ENCODE results near the gene IDUA.

Gene IDUA

DNA sequence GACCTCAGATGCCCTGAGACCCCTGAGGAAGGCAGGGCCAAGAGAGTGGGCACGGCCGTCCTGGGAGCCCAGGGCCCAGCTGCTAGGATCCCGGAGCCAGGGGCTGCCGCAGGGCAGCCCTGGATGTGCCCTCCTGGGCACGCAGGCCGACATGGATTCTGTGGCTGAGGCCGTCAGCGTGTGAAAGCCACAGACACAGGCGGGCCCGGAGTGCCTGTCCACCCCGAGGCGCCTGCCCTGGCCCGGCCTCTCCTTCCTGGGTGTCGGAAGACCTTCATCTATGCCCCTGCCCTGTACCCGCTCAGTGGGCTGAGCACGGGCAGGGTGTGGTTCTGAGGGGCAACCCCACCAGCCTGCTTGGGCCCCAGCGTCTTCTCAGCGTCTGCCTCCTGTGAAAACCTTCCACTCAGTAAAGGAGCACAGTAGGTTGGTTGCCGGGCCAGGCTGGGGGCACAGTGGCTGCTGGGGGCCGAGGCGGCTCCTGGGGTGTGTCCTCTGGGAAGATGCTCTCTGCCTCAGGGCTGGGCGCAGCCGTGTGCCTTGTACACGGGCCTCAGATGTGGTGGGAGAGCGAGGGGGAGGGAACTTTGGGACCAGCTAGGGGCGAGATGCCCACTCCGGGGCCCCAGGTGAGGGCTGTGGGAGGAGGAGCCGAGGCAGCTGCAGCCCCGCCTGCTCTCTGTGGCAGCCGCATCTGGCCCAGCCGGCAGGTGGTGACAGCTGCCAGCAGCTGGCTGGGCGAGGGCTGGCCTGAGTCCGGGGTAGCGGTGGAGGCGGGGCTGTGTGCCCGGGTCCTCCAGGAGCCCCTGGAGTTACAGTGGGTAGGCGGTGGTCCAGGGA, 45.3 kb downstream of the IDUA start:
- no peak for DNase-seq

DNA sequence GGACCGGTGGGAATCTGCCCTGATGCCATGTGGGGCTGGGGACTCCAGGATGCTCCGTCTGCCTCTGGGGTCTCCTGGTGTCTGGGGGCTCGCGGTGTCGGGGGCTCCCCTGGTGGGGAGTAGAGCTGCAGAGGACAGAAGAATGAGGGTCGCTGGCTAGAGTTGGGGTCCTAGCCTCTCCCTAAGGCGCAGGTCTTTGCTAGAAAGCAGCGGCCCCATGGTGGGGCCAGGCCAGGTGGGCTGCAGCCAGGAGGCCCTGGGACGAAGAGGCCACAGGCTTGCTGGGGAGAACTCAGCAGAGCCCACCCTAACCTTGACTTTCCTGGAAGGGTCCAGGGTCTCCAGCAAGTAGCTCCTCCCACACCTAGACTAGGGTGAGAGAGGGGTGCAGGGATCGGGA, 46.0 kb downstream of the IDUA start:
- DNase-seq = no peak

DNA sequence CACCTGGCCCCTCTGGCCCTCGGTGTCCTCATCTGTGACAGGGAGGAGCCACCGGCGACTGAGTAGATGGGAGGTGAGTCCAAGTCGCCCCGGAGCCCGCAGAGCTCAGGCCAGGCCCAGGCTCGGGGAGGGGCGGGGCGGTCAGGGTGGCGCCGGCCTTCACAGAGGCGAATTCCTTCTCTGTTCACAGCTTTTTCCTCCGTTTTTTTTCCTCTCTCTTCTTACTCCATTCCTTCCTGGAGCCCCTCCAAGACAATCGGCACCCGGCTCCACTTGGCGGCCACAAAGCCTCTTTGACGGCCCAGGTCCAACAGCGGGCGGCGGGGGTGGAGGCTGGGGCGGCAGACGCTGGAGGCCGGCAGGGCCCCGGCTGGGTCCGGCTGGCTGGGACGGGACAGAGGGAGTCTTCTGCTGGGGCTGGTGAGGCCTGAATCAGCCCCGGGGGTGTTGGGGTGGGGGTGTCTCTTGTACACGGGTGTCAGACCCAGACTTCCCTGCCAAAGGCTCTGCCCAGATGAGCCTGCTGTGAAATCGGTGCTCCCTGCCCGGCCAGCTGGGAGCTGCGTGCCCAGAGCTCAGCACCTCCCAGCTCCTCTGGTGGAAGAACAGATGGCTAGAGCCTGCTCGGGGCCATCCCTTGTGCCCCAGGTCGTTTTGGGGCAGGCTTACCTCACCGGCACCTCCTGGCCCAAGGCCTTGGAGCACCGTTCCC, 47.2 kb downstream of the IDUA start:
- DNase-seq = no peak

DNA sequence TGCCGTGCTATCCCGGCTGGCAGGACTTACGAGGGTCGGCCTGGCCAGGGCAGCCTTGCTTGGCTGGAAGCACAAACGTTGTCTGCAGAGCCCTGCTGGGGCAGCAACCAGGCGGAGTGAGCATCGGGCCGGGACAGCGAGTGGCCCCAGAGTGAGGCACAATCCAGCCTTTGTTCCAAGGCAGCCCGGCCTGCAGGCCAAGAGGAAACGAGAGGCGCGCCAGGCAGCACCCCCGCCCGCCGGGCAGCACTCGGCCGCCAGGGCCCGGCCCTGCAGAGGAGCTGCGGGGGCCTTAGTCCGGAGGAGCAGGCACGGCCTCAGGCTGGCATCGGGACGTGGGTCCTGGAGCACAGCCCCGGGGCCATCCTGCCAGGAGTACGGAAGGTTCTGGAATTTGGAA, 48.7 kb downstream of the IDUA start:
- no peak for DNase-seq

DNA sequence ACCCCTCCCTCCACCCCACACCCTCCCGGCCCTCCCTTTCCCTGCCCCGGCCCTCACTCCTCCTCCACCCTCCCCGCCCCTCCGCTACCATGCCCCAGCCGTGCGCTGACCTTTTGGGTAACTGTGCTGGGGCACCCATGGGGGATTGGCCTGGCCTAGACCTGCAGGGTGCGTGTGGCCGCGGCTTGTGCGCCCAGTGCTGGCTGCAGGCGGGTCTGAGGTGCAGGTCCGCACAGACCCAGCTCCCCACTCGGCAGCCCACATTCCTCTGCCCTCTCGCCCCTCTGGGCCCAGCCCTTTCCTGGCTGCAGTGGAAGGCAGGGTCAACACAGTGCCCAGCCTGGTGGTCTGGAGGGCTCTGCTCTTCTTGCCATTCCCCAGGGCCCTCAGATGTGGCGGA, 49.3 kb downstream of the IDUA start:
- no peak for DNase-seq

DNA sequence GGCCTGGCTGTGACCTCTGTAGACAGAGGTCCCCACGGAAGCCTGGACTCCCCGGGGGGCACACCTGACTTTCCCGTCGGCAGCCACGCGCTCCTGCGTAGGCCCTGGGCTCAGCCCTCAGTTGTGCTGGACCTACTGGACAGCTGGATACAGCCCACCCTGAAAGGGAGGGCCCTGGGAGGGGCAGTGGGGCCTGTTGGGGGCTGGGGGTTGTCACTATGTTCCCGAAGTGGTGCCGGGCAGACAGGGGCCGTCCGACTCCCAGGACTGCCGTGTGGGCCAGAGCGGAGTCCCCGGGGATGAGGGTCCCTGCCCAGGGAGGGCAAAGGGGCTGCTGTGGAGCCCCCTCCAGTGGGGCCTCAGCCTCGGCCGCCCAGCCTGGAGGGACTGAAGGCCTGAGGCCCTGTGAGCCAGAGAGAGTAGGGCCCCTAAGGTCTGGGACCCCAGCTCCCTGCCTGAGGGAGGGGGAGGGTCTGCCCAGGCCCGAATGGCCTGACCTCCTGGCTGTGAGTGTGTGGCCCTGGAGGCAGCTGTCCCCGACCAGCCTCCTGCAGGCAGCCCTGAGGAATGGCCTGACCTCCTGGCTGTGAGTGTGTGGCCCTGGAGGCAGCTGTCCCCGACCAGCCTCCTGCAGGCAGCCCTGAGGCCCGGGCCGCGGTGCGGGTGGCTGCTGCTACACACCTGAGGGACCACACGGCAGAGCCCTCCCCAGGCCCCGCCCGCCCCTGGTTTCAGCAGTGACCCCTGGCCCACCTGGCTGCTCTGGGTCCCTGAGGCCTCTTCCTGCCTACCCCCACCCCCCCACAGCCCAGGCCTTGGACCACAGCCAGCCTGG, 50.3 kb downstream of the IDUA start:
- no peak for DNase-seq

DNA sequence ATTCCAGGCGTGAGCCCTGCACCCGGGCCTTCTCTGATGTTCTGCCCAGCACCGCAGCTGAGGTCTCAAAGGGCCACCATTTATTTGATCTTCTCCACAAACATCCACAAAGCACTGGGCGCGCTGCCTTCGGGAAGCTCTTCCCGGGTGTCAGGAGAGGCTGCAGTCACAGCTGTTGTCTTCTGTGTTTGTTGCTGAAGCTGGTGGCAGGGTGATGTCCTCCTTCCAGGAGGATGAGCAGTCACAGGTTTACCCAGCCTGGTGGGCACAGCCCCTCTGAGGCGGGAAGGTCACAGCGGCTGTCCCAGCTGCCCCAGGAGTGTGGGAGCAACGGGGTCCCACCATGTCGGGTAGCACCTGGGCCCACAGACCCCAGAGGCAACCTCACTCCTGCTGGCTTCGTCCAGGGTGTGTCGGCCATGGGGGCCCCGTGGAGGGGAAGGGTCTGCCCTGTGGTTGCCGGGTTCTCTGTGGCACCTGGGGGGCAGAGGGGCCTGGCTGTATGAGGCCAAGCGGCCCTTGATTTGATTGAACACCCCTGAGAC, 52.2 kb downstream of the IDUA start:
- no peak for DNase-seq

DNA sequence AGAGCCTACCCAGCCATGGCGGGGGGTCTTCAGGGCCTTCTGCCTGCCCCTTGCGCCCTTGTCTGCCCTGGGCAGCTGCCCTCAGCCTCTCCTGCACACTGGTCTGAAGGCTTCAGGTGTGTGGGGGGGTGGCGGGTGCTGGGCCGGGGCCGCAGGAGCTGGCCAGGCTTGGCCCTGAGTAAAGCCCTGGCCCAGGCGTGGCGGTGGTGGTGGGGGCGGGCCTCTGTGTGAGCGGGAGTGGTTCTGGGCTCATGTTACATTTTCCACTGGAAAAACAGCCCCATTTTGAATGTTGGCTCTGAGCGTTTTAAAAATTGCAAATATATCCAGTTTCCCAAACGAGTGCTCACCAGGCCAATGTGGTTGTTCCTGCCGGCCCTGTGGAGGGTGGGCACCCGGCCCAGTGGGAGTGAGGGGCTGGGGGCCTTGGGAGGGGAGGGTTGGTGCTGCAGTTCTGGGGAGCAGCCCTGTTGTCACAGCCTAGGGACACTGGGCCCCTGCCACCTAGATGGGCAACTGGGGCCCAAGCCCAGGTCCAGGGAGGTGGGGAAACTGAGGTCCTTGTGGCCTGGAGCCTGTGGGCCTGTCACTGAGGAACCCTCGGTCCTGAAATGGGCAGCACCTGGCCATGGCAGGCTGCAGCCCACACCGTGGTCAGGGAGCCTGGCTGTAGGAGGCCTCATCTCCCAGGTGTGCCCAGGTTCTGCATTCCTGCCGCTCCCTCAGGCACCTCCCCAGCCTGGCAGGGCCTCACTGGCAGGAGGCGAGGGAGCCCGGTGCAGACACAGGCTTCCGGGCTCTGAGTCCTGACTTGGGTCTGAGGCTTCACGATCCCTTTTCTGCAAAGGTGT, 52.9 kb downstream of the IDUA start:
- peak; percentile 59 for DNase-seq

DNA sequence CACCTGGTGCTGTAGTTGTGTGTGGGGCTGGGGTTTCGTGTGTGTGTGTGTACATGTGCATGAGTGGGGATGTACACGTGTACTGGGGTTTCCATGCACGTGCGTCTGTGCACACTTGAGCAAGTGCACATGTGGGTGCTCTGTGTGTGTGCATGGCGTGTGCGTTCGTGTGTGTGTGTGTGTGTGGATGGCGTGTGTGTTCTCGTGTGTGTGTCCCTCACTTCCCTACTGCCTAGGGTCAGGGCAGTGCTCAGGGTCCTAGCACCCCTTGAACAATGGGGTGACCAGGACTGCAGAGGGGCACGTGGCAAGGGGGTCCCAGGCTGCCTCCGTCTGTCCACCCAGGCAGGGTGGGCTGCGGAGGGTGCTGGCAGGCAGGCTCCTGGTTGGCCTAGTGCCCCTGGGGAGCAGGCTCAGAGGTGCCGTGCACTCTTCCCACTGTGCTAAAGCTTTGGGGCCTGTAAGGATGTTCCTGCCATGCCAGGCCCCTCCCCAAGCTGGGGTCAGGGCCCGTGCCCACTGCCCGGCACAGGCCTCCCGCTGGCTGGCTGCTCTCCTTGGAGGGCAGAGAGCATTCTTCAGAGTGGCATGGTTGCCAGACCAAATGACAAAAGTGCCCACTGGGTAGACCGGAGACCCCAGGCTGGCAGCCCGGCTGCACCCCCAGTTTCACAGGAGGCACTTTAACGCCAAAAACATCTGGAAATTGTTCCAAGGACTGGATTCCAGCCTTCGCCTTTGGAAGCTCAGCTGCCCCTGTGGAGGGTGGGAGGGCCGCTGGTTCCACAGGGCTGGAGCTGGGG, 53.7 kb downstream of the IDUA start:
- no peak for DNase-seq

DNA sequence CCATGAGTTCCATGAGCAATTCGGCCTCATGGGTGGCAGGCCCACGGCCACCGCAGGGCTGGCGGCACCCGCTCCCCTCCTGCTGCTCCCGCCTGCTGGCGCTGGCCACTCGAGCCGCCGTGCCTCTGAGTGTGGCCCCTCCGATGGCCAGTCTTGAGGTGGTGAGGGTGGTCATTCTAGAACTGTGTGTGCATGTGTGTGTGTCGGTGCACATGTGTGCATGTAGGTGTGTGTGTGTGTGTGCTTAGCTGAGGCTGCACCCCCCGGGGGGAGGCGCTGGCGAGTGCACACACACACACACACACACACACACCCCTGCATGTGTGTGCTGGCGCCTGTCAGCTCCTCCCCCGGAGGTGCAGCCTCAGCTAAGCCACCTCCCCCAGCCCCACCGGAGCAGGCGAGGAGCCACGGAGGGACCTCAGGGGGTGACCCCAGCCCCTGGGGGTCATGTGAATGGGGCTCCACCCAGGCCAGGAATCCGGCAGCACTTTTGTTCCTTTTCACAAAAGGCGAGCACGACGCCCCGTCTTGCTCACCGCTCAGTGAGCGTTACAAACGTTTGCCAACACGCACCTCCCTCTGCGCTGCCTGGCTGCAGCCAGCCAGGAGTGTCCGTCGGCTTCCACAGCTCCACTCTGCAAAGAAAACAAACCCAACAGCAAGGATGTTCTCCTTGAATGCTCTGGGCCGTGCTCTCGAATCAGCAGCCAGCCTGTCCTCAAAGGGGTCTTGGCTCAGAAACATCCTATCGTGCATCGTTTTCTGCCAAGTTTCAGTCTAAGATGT, 54.5 kb downstream of the IDUA start:
- peak; percentile 61 for DNase-seq

DNA sequence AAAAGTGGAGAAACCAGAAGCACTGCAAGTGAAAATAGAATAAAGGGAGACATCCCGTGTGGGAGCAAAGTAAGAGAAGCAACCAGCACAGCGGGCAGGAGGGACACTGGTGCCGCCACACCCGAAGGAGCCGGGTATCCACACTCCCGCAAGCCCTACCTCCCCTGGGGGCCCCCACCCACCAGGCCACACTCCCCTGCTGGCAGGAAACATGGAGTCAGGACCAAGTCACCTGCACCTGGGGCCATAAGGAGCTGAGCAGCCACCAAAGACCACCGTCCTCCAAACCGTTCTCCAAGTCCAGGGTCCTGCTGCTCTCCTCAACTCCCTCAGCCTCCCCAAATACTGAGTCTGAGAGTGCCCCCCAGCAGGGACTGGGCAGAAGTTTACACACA, 55.1 kb downstream of the IDUA start:
- no peak for DNase-seq

DNA sequence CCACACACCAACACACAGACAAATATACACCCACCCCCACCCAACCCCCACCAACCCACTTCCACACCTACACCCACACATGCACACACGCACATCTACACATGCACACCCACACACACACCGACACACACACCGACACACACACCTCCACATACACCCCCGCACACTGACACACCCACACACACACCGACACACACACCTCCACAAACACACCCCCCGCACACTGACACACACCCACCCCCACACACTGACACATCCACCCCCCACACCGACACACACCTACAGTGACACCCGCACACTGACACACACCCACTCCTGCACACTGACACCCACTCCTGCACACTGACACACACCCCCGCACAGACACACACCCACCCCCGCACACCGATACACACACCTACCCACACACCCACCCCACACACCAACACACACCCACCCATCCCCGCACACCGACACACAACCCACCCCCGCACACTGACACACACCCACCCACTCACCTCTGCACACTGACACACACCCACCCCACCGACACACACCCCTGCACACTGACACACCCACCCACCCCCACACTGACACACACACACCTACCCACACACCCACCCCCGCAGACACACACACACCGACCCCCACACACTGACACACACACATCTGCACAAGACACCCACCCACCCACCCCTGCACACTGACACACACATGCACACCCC, 55.7 kb downstream of the IDUA start:
- DNase-seq = no peak

DNA sequence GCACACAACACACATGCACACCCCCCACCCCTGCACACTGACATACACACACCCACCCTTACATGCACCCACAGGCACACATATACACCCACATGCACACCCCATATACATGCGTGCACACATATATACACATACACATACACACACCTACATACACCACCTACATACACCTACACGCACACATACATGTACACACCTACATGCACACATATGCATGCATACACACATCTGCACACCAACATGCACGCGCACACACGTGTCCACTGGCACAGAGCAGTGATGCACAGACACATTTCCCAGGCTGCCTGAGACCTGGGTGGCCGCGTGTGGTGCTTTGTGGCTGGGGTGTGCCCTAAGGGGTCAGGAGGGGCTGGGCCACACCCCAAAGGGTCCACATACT, 56.3 kb downstream of the IDUA start:
- no peak for DNase-seq

DNA sequence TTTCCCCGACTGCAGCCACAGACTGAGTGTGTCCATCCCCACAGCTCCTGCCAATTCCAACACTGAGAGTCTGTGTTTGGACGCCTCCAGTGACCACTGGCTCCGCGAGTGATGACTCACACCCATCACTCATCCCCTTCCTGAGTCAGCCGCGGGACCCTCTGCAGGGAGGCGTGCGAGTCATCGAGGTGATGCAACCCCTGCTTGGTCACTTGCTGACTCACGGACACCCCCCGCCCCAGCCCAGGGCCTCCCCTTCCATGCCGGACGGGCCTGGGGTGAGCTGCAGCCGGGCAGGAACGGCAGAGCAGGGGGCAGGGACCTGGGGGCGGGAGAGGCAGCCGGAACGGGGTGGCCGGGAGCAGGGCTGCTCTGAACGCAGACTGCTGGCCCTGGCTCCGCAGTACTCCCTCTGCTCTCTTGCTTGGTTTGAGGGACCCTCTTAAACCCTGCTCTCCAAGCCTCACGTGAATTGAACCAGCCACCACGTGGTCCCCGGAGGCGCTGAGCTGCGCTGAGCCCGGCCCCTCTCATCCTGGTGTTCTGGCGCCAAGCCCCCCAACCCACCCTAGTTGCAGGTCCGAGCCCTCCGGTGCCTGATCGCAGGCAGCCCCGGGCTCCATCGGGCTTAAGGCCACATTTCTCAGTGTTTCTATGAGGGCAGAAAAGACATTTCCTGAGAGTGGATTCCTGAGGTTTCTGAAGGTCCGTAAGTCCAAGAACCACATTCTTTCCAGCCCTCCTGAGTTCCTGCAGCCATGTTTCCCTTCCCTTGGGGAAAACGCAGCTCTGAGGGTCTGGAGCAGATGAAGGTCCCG, 57.0 kb downstream of the IDUA start:
- DNase-seq = peak; percentile 99

DNA sequence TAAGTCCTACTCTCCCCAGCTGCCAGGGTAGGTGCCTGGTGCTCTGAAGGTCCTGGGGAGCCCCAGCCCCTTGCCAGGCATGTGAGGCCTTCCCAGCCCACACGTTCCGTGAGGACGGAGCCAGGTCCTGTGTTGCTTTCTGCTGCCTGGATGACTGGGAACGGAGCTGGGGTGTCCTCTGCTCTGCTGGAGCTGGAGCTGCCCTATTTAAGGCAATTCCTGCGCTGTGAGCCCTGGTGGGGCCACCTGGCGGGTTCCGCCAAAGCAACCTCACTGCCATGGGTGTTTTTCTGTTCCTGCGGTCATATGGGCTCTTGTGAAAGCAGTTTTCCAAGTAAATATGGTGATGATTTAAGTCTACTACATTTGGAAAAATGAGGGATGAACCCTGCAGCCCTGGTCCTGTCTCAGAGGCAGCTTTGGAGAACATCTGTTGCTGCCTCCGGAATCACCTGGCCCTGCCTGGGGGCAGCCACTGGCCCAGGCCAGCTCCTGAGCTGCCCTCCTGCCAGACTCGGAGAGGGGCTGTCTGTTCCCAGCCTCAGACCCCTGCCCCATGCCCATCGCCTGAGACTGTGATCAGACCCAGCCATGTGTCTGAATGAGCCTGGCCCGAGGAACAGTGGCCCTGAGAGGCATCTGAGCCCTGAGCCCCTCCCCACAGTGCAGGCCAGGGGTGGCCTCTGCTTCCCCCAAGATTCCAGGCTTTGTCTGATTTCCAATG, 57.8 kb downstream of the IDUA start:
- DNase-seq = no peak

DNA sequence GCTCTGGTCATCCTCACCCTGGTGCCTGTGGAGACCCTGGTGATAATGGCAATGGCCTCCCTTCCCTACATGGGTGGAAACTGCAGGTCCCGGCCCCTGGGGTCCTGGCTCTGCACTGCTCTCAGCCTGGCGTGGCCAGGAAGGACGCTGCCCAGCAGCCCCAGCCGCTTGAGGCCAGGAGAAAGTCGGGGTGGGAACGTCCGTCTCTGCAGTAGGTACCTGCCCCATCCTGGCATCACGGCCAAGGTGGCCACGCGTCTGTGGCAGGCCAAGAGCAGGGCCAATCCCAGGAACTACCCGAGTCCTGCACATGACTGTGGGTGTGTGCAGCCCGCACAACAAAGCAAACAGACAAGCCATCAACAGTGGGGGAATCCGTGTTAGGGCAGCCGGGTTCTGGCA, 58.4 kb downstream of the IDUA start:
- DNase-seq = no peak

DNA sequence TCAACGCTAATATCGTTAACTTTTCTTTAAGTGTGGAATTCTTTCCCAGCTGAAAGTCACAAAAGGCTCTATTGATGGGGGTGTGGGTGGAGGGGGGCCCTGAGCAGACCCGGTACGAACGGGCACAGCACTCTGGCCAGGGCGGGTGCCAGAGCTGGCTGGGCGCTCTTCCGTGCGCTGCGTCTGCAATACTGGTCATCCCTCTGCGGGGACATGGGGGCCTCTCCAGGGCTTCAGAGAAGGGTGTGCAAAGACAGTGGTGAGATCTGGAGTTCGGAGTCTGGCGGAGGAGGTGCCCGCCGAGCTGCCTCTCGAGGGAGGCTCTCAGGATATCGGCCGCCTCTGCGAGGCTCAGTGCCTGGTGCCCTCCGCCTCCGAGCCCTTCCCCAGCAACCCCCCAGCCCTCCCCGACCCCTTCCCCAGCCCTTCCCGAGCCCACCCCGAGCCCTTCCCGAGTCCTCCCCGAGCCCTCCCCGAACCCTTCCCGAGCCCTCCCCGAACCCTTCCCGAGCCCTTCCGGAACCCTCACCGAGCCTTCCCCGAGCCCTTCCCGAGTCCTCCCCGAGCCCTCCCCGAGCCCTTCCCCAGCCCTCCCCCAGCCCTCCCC, 58.9 kb downstream of the IDUA start:
- DNase-seq = no peak

DNA sequence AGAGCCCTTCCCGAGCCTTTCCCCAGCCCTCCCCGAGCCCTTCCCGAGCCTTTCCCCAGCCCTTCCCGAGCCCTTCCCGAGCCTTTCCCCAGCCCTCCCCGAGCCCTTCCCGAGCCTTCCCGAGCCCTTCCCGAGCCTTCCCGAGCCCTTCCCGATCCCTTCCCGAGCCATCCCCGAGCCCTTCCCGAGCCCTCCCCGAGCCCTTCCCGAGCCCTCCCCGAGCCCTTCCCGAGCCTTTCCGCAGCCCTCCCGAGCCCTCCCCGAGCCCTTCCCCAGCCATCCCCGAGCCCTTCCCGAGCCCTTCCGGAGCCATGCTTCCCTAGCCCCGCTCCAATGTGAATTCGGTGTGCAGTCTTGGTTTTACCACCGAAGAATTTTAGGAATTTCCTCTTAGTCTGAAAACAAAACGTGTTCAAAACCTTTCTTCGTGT, 59.8 kb downstream of the IDUA start:
- peak; percentile 88 for DNase-seq

Measured in fibroblast of skin of back (primary cell).